Heart left ventricle (tissue), 13 donors: ENCODE data around the gene CMIP.

Experiments
- CTCF ChIP-seq, 12 donors: fragments of 200-600 bp; sonication (generic) in 4 of 12; IDR thresholded peaks; one replicate each; pipeline versions ENCODE4 v1.5.0 to v1.8.0; 2018 to 2022; ENCODE audit warnings: antibody characterized with exemption in 12 of 12, mild to moderate bottlenecking in 5 of 12
- POLR2A ChIP-seq, 2 donors: fragments of 450-650 bp; IDR thresholded peaks; one replicate each; pipeline ENCODE4 v1.6.1; 2017; ENCODE audit warnings: antibody characterized with exemption in 2 of 2, mild to moderate bottlenecking in 2 of 2, moderate library complexity in 2 of 2
- donor health status: ischemic (EF 13 %, LVEDD 7.1; RV severe dilation, severe dysfunction).
- donor health status: DM: no; HTN: yes; CAD: no.
- donor health status: DM: no; HTN: no; CAD: no.
- donor health status: ischemic (EF 25% LVEDD 6.9; RV normal size, moderate dysfunction).
- donor health status: ischemic (EF 25% LVEDD 5.7; RV mildly dilated, moderate dysfunction).
- donor health status: ischemic (EF 35%, LVEDD 5.7; RV mildly dilated, moderate dysfunction).
- donor health status: nonischemic (EF 11% LVEDD 7.7; RV severe dilation, severe dysfunction).
- donor health status: DM: yes; HTN: yes; CAD: no.
- donor health status: PGD.
- donor health status: ischemic (EF 29% LVEDD 5.4; RV normal size, mild dysfunction).
- donor health status: nonischemic (EF 23%, LVEDD 6.1; RV moderate dilation, normal function).

GRCh38 chr16:81515721-81516120, 71.1 kb downstream of the CMIP start:
- no peak for TF ChIP-seq CTCF (IDR thresholded peaks at IDR 0.05)
- no peak for TF ChIP-seq POLR2A (IDR thresholded peaks at IDR 0.05)
